Skeletal muscle cell (primary cell): ENCODE results near the gene SVEP1.
"Not testable (repeated sequence)": the region's sequence is repeated elsewhere in the genome, so short reads cannot be mapped to it uniquely, and the experiment has no call there.

Source experiments
- DNase-seq: peaks from one replicate; pipeline ENCODE4 v3.0.0-alpha.2; 2010; ENCODE audit warnings: low read depth
- H3K4me3 ChIP-seq: 2 replicates; pipeline ENCODE4 v1.5.1; 2011; ENCODE audit warnings: low read depth, mild to moderate bottlenecking, control low read depth, low read length, moderate library complexity

The SVEP1 gene

DNA sequence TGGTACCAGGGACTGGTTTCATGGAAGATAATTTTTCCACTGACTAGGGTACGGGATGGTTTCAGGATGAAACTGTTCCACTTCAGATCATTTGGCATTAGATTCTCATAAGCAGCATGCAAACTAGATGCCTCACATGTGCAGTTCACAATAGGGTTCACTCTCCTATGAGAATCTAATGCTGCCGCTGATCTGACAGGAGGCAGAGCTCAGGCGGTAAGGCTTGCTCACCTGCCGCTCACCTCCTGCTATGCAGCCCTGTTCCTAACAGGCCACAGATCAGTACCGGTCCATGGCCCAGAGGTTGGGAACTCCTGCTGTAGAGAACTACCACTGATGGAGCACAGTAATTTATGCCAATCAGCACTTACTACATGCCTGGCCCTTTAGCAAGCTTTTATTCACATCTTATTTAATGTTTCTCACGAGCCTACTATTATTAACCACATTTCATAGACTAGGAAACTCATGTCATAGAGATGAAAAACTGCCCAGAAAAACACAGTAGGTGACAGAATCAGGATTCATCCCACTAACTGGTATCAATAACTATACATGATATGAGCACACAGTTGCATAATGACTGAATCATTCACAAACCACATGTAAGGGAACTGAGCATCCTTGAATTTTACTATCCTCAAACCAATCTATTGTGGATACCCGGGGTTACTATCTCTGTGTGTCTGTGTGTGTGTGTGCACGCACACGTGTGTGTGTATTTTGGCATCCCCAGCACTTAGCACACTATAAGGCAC is 46.5 kb downstream of the SVEP1 start:
- H3K4me3 ChIP-seq = no peak overlapping the region
- DNase-seq = no peak

GRCh38 chr9:110531776-110532175 is 47.8 kb downstream of the SVEP1 start:
- no peak overlapping the region for H3K4me3 ChIP-seq
- DNase-seq = no peak

DNA sequence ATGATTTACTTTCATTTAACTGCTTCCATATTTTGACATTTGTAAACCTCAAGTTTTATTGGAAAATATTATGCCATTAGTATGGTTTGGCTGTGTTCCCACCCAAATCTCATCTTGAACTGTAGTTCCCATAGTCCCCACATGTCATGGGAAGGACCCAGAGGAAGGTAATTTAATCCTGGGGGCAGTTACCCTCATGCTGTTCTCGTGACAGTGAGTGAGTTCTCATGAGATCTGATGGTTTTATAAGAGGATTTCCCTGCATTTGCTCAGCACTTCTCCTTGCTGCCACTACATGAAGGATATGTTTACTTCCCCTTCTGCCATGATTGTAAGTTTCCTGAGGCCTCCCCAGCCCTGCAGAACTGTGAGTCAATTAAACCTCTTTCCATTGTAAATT is 48.3 kb downstream of the SVEP1 start:
- not testable (repeated sequence) for DNase-seq, H3K4me3 ChIP-seq

DNA sequence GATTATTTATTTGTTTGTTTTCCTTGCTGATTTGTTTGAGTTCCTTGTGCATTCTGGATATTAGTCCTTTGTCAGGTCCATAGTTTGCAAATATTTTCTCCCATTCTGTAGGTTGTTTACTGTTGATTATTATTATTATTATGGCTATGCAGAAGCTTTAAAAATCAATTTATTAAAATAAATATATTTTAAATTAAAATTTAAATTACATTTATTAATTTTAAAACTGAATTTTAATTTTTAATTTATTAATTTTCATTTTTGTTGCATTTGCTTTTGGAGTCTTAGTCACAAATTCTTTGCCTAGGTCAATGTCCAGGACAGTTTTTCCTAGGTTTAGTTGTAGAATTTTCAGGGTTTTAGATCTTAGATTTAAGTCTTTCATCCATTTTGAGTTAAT is 50.9 kb downstream of the SVEP1 start:
- no peak overlapping the region for H3K4me3 ChIP-seq
- DNase-seq = no peak

GRCh38 chr9:110526426-110526825 is 53.1 kb downstream of the SVEP1 start:
- peak; percentile 87 for DNase-seq

DNA sequence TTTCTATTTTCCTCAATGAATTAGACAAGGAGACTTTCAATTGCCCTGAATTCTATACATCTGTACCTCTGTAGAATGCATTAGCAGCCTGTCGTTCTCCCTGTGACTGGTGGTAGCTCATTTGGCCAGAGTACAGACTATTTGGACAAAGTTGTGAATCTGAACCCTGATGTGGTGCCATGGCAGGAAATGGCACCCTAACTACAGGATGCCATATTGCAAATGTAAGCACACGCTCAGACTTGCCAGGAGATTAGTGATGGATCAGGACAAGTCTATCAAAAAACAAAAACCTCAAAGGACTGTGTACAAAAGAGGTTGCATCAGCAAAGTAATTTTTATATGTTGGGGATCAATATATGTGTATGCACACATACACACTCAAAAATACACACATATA is 58.3 kb downstream of the SVEP1 start:
- no peak overlapping the region for H3K4me3 ChIP-seq

More at GRCh38 chr9:110526426-110526825, 53.1 kb downstream of the SVEP1 start:
- H3K4me3 ChIP-seq = no peak overlapping the region

DNA sequence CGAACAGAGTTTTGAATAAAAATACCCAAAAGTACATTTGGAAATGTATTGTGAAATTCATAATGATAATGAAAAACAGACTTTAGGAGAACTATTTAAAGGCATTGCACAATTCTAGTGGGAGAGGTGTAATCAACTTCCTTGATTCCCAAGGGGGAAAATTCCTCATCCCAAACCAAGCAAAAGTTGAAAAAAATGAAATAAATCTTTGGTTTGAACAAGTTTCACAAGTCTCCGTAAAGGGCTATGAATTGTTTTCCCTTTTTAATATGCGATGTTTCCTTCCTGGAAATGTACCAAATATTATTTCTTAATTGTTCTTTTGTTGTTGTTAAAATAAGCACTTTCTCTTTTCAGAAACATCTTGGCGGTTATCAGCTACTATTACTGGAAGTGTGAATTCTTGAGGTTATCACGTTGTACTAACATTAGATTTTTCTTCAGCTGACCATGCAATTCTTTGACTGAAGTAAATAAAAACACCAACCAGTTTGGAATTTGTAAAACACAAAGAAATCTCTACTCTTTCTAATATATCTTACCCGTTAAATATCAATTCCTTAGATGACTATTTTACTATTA is 59.3 kb downstream of the SVEP1 start:
- peak; percentile 83 for DNase-seq
- no peak overlapping the region for H3K4me3 ChIP-seq

More for the DNA sequence above, 58.3 kb downstream of the SVEP1 start:
- DNase-seq = no peak

DNA sequence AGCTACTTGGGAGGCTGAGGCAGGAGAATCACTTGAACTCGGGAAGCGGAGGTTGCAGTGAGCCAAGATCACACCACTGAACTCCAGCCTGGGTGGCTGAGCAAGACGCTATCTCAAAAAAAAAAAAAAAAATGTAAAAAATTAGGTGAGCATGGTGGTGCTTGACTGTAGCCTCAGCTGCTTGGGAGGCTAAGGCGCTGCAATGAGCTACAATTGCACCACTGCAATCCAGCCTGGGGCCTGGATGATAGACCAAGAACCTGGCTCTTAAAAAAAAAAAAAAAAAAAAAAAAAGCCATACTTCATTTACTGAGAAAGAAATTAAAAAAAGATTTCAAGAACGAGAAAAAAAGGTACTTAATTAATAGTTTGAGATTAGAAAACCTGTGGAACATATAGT is 62.1 kb downstream of the SVEP1 start:
- no peak overlapping the region for H3K4me3 ChIP-seq
- DNase-seq = no peak

- DNase-seq = no peak
- no peak overlapping the region for H3K4me3 ChIP-seq
These were observed 64.6 kb downstream of the SVEP1 start for GRCh38 chr9:110514897-110515296.

DNA sequence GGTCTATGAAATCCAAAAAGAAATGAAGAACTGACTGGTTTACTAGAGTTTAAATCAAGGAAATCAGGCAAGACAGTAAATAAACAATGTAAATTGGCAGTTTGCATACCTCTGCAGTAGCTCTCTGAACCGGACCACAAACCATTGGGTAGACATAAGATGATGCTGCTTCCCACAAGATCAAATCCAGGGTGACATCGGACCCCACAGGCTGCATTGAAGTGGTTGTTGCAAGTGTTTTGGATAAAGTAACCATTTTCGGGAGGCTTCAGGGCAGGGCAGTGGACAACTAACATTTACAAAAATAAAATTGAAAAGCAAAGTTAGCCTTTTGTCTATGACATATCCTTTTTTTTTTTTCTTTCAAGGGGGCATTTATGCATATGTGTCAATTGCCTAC is 66.7 kb downstream of the SVEP1 start:
- H3K4me3 ChIP-seq = no peak overlapping the region
- no peak for DNase-seq

- no peak overlapping the region for H3K4me3 ChIP-seq
- DNase-seq = no peak
These were observed 69.7 kb downstream of the SVEP1 start for GRCh38 chr9:110509792-110510191.

DNA sequence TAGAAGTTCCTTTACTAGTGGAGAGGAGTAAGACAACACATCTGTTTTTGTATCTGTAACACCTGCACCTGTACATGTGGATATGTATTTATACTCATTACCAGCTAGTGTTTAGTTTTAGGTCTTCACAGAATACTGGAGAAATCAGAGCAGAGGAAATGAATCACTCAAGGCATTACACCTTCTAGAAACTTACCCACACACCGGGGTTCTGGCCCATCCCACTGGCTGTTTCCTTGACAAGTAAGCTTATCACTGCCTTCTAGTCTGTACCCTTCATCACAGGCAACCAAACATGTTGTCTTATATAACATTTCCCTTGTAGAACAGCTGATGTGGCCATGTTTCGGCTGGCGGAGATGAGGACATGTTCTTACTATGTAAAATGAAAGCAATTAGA is 76.7 kb downstream of the SVEP1 start:
- no peak overlapping the region for H3K4me3 ChIP-seq
- DNase-seq = no peak

DNA sequence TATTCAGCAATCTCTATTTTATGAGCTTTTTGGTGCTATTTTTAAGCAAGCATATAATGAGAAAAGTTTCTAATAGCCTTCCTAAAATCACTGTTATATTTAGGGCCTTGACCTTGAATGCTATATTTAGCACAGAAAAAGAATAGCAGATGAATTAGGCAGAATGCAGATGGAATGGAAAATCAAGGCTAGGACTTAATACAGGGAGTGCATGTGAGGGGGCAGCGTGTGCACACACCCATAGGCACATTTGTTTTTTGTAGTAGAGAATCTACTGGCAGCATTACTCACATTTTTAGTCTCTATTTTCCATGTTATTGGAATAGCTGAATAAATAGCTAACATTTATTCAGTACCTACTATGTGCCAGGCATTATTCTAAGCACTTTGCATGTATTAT is 79.9 kb downstream of the SVEP1 start:
- DNase-seq = no peak
- no peak overlapping the region for H3K4me3 ChIP-seq

DNA sequence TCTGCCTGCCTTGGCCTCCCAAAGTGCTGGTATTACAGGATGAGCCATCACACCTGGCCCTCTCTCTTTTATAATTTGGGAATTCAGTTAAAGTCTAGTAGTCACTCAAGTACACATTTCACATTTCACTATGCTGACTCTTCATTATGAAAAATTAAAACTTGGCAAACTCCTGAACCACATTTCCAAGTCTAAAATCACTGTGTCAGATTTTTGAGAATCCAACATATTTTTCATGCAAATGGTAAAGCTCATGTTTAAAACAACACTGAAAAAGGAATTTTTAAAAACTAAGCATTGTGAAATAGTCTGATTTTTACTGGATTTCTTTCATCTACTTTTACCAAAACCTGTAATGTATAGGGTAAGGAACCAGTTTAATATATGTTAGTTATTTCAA is 92.3 kb downstream of the SVEP1 start:
- no peak for DNase-seq
- H3K4me3 ChIP-seq = no peak overlapping the region

- DNase-seq = no peak
- H3K4me3 ChIP-seq = no peak overlapping the region
These were observed 93.3 kb downstream of the SVEP1 start for GRCh38 chr9:110486218-110486617.

- no peak overlapping the region for H3K4me3 ChIP-seq
- no peak for DNase-seq
These were observed 100.1 kb downstream of the SVEP1 start for GRCh38 chr9:110479481-110479880.

DNA sequence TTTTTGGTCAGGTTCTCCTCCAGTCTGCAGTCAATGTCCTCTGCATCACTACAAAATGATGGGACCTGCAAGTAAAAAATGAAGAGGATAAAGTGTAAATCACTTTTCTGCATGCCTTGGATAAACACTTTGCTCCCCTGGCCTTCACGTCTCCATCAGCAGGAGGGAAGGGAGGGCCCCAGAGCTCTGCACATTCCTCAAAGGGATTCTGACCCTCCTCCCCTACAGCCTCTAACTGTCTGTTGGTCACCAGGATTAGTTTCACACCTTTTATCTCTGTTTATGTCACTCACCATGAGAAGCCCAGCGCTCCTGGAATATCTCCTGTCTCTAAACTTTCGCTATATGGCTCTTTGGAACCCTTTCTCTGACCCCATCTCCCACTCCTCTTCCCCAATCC is 103.3 kb downstream of the SVEP1 start:
- no peak overlapping the region for H3K4me3 ChIP-seq

GRCh38 chr9:110472111-110472510 is 107.4 kb downstream of the SVEP1 start:
- DNase-seq = no peak

More for the DNA sequence above, 103.3 kb downstream of the SVEP1 start:
- no peak for DNase-seq

GRCh38 chr9:110468950-110469349 is 110.6 kb downstream of the SVEP1 start:
- H3K4me3 ChIP-seq = no peak overlapping the region
- no peak for DNase-seq

More at GRCh38 chr9:110472111-110472510, 107.4 kb downstream of the SVEP1 start:
- H3K4me3 ChIP-seq = no peak overlapping the region

DNA sequence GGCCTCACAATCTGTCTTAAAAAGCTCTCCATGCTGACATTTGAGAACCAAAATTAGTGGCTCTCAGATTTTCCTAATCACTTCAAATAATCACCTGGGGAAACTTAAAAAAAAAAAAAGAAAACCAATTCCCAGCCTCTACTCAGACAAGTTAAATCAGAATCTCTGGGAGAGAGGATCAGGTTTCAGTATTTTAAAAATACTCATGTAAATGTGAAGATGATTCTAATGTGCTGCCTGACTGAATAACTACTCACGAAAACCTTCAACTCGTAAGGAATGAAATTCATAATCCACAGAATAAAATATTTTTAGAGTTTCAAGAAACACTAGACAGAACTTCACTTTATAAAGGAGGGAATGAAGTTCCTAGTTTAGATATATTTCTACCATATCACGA is 114.4 kb downstream of the SVEP1 start:
- DNase-seq = no peak
- no peak overlapping the region for H3K4me3 ChIP-seq

GRCh38 chr9:110464321-110464720 is 115.2 kb downstream of the SVEP1 start:
- no peak for DNase-seq
- no peak overlapping the region for H3K4me3 ChIP-seq
